ENCODE measurements around the gene MACROD2. TPM values are rescaled to one million over a fixed set of nuclear protein-coding genes. Genes with fewer than 3 reads are reported as not detected.

The MACROD2 gene
- total RNA-seq, 4 donors from 2014 or later = 8.7 to 17.8 (median 10.8) TPM

DNA sequence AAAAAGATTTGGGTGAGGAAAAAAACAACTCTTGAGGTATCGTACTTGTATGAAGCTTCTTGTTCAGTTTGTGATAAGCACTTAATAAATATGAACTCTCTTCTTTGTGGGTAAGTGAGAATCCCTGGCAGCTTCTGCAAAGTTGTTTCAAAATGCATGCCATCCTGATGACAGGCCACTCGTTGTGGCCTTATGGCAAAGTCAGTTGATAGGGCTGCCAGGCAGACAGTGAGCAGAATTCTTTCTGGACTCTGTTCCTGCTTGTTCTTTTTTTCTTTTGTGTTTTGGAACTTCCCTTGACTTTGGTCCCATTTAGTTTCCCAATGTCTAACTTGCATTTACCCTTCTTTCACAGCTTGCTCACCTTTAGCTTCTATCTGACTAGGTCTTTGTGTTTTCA is 1325.6 kb downstream of the MACROD2 start:
- intact Hi-C loops (cut with DNase I) = no loop called here
- DNase-seq = peak in 1 of 2 donors; percentile 35
- Histone ChIP-seq H3K4me1 (peaks cover 4 to 6% of the 10 kb centered on the region in 2 donors), H3K36me3 (no peaks in the 10 kb centered on the region), H3K4me3 (replicated peaks in 1 of 3) (no peak overlapping the region), H3K27ac (peak overlapping the region in 1 of 3 donors; percentile 14), H3K27me3 (no peaks in the 10 kb centered on the region), H3K9me3 (no peaks in the 10 kb centered on the region)
- WGBS, 2 donors = 40% methylated on average over 2 of the region's 2 CpGs
- no peak for TF ChIP-seq POLR2A (IDR thresholded peaks at IDR 0.05)
- TF ChIP-seq, protein P1, sequence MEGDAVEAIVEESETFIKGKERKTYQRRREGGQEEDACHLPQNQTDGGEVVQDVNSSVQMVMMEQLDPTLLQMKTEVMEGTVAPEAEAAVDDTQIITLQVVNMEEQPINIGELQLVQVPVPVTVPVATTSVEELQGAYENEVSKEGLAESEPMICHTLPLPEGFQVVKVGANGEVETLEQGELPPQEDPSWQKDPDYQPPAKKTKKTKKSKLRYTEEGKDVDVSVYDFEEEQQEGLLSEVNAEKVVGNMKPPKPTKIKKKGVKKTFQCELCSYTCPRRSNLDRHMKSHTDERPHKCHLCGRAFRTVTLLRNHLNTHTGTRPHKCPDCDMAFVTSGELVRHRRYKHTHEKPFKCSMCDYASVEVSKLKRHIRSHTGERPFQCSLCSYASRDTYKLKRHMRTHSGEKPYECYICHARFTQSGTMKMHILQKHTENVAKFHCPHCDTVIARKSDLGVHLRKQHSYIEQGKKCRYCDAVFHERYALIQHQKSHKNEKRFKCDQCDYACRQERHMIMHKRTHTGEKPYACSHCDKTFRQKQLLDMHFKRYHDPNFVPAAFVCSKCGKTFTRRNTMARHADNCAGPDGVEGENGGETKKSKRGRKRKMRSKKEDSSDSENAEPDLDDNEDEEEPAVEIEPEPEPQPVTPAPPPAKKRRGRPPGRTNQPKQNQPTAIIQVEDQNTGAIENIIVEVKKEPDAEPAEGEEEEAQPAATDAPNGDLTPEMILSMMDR (IDR thresholded peaks at IDR 0.05) = no peak

DNA sequence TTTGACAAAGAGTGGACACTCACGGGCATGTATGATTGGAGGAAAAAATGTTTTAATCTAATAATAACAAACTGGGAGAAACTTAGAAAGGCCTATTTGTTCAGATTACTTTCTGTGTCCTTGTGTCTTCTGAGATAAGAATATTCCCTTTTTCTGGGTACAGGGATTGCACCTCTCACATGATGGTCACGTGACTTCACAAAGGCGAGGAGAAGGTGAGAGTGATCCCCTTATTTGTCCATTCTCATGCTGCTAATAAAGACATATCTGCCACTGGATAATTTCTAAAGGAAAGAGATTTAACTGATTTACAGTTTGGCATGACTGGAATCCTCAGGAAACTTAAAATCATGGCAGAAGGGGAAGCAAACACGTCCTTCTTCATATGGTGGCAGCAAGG is 1331.8 kb downstream of the MACROD2 start:
- WGBS, 2 donors = 90 to 94% methylated on average over 4 of the region's 4 CpGs
- no peak overlapping the region for H3K4me3 ChIP-seq (replicated peaks in 1 of 3)
- H3K4me1 ChIP-seq = peaks cover 0 to 3% of the 10 kb centered on the region in 2 donors
- H3K36me3 ChIP-seq = no peaks in the 10 kb centered on the region
- no peak for TF ChIP-seq POLR2A (IDR thresholded peaks at IDR 0.05)
- TF ChIP-seq, protein P1 (IDR thresholded peaks at IDR 0.05) = no peak
- H3K27me3 ChIP-seq = no peaks in the 10 kb centered on the region
- no peak overlapping the region for H3K27ac ChIP-seq
- DNase-seq = no peak
- intact Hi-C loops (cut with DNase I) = no loop called here
- no peaks in the 10 kb centered on the region for H3K9me3 ChIP-seq

DNA sequence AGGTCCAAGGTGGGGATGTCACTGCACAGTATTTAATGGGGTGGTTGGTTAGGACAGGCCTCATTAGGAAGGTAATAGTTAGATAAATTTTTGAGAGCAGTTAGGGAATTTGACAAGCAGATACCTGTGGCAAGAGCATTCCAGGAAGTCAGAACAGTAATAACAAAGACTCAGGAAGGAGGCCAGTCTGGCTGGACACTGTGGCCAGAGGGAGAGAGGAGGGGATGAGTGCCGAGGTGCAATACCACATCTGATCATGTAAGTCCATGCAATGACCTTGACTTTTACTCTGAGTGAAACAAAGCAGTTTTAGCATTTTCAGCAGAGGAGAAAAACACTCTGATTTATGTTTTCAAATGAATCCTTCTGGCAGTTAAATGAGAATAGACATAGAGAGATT is 1332.8 kb downstream of the MACROD2 start:
- WGBS, 2 donors = 21 to 23% methylated on average over 1 of the region's 1 CpG
- no peak overlapping the region for H3K4me3 ChIP-seq (replicated peaks in 1 of 3)
- TF ChIP-seq, protein P1 (IDR thresholded peaks at IDR 0.05) = no peak
- no peak for TF ChIP-seq POLR2A (IDR thresholded peaks at IDR 0.05)
- DNase-seq = peak; percentile 42 to 69
- H3K27me3 ChIP-seq = no peaks in the 10 kb centered on the region
- peaks cover 0 to 3% of the 10 kb centered on the region in 2 donors for H3K4me1 ChIP-seq
- intact Hi-C loops (cut with DNase I) = no loop called here
- H3K27ac ChIP-seq = no peak overlapping the region
- H3K9me3 ChIP-seq = no peaks in the 10 kb centered on the region
- no peaks in the 10 kb centered on the region for H3K36me3 ChIP-seq

DNA sequence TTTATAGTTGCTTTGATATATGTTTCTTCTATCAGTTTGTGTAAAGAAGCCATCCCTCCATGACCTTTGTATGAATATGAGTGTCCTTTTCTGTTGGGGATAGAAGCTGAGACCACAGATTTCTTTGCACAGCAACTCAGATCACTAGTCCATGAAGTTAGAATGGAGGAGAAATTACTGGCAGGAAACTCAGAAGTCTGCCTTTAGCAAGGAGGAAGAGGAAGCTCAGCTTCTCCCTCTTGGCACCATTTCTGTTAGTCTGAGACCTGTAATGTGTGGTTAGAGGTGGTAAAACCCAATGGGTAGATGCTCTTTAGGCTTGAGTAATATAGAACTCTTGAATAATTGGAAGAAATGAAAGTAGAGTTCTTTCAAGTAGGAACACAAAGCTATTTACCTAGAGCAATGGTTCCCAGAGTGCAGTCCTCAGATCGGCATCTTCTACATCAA is 1337.4 kb downstream of the MACROD2 start:
- H3K9me3 ChIP-seq = no peaks in the 10 kb centered on the region
- 89 to 96% methylated on average over 1 of the region's 1 CpG for WGBS, 2 donors

DNA sequence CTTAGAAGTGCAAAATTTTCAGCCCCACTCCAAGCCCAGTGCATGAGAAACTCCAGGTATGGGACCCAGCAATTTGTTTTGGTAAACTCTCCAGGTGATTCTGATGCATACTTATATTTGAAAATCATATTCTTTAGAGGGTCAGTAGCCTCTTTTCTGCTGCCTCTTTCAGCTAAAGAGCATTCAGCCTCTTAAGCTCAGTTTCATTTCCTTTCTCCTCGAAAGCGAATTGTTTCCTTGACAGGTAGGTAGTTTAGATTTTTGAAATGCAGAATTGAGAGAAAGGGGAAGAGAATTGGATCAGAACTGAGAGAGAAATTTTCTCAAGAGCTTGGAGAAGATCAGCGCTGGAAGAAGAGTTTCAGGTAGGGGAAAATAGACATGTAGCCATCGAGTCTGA is 1337.9 kb downstream of the MACROD2 start:
- no peak overlapping the region for H3K4me3 ChIP-seq (replicated peaks in 1 of 3)
- no peaks in the 10 kb centered on the region for H3K9me3 ChIP-seq
- no peak for DNase-seq
- intact Hi-C loops (cut with DNase I) = no loop called here
- TF ChIP-seq, protein P1 (IDR thresholded peaks at IDR 0.05) = no peak
- no peak for TF ChIP-seq POLR2A (IDR thresholded peaks at IDR 0.05)
- 88 to 95% methylated on average over 4 of the region's 4 CpGs for WGBS, 2 donors
- H3K4me1 ChIP-seq = peaks cover 0 to 3% of the 10 kb centered on the region in 2 donors
- H3K27me3 ChIP-seq = no peaks in the 10 kb centered on the region
- H3K27ac ChIP-seq = no peak overlapping the region
- H3K36me3 ChIP-seq = no peaks in the 10 kb centered on the region

More for the DNA sequence above, 1337.4 kb downstream of the MACROD2 start:
- Histone ChIP-seq H3K27ac (no peak overlapping the region), H3K4me1 (peaks cover 0 to 3% of the 10 kb centered on the region in 2 donors), H3K4me3 (replicated peaks in 1 of 3) (no peak overlapping the region), H3K27me3 (no peaks in the 10 kb centered on the region), H3K36me3 (no peaks in the 10 kb centered on the region)
- DNase-seq = no peak
- intact Hi-C loops (cut with DNase I) = no loop called here
- TF ChIP-seq, protein P1 (IDR thresholded peaks at IDR 0.05) = no peak
- no peak for TF ChIP-seq POLR2A (IDR thresholded peaks at IDR 0.05)
